PC-9 (cell line): ENCODE results near the gene LMAN1. TPM values are rescaled to one million over a fixed set of nuclear protein-coding genes. Genes with fewer than 3 reads are reported as not detected.

Experiments used
- BruUV-seq: library from RNA; stranded (reverse); fragments of 400-500 nt; replicated peaks from 2 replicates; lab custom pipeline; 2021; lab: Mats Ljungman, UMichigan
- CTCF ChIA-PET: fragments of 300-600 bp; sonication (Branson Sonifier 250); formaldehyde crosslinking; loops from one replicate; lab custom pipeline; 2022; ENCODE audit warnings: antibody characterized with exemption; lab: Charles Lee
- POLR2A ChIA-PET: fragments of 300-600 bp; sonication (Branson Sonifier 250); formaldehyde crosslinking; loops from one replicate; lab custom pipeline; 2022; ENCODE audit warnings: antibody characterized with exemption; ENCODE audit not compliant: unreplicated experiment; lab: Charles Lee
- DNase-seq, 2 experiments: peaks; one replicate each; pipeline versions ENCODE4 v3.0.0 to v3.0.0-alpha.2; 2015 to 2022; ENCODE audit warnings: mixed read lengths in 1 of 2
- H2AFZ ChIP-seq: fragments of 200-600 bp; sonication (generic); 2 replicates; pipeline ENCODE4 v1.8.1; 2017; ENCODE audit warnings: antibody characterized with exemption
- H3F3A ChIP-seq: fragments of 200-600 bp; sonication (generic); 2 replicates; pipeline ENCODE4 v1.8.1; 2017; ENCODE audit warnings: antibody characterized with exemption, mild to moderate bottlenecking, low read depth; ENCODE audit not compliant: insufficient read depth
- H3K27ac ChIP-seq: fragments of 200-600 bp; sonication (generic); 2 replicates; pipeline ENCODE4 v1.6.1; 2016; ENCODE audit warnings: mixed run types
- H3K27me3 ChIP-seq: fragments of 200-600 bp; sonication (generic); 2 replicates; pipeline ENCODE4 v1.6.1; 2016; ENCODE audit warnings: low read depth, mixed run types; ENCODE audit not compliant: insufficient read depth
- H3K36me3 ChIP-seq: fragments of 200-600 bp; sonication (generic); 2 replicates; pipeline ENCODE4 v1.6.1; 2016; ENCODE audit warnings: low read depth, mixed run types
- H3K4me1 ChIP-seq: fragments of 200-600 bp; sonication (generic); replicated peaks from 2 replicates; pipeline ENCODE4 v1.6.1; 2016; ENCODE audit warnings: mixed run types; ENCODE audit not compliant: insufficient read depth
- H3K4me2 ChIP-seq: fragments of 200-600 bp; sonication (generic); 2 replicates; pipeline ENCODE4 v1.6.1; 2017; ENCODE audit warnings: mixed run types
- H3K4me3 ChIP-seq: fragments of 200-600 bp; sonication (generic); 2 replicates; pipeline ENCODE4 v1.6.1; 2016; ENCODE audit warnings: mixed run types
- H3K79me2 ChIP-seq: fragments of 200-600 bp; sonication (generic); 2 replicates; pipeline ENCODE4 v1.6.1; 2017; ENCODE audit warnings: low read depth, mixed run types
- H3K9me2 ChIP-seq: fragments of 200-600 bp; sonication (generic); 2 replicates; pipeline ENCODE4 v1.8.1; 2017; ENCODE audit warnings: mild to moderate bottlenecking; ENCODE audit not compliant: insufficient read depth
- H3K9me3 ChIP-seq: fragments of 200-600 bp; sonication (generic); 2 replicates; pipeline ENCODE4 v1.8.1; 2016; ENCODE audit warnings: low read depth; ENCODE audit not compliant: insufficient read depth
- H4K20me1 ChIP-seq: fragments of 200-600 bp; sonication (generic); 2 replicates; pipeline ENCODE4 v1.8.1; 2017; ENCODE audit not compliant: insufficient read depth
- CTCF ChIP-seq: fragments of 200-600 bp; sonication (generic); conservative IDR thresholded peaks from 2 replicates; pipeline ENCODE4 v1.6.1; 2017; ENCODE audit warnings: mixed run types, antibody characterized with exemption, mild to moderate bottlenecking, moderate library complexity
- EZH2 ChIP-seq: fragments of 200-600 bp; sonication (generic); IDR thresholded peaks from 2 replicates; pipeline ENCODE4 v1.8.0; 2017; ENCODE audit warnings: antibody characterized with exemption, low read depth
- intact Hi-C: fragments of 100-400 bp; cut with micrococcal nuclease; formaldehyde crosslinking; loops from one replicate; pipeline ENCODE4 v1.10.0; 2022; ENCODE audit not compliant: unreplicated experiment
- total RNA-seq: library from RNA; stranded (reverse); gene quantifications from 2 replicates; pipeline ENCODE4 v1.2.3, GENCODE V29; 2021

LMAN1 gene
- total RNA-seq, 1 experiment from 2014 or later = 77.3 TPM

DNA sequence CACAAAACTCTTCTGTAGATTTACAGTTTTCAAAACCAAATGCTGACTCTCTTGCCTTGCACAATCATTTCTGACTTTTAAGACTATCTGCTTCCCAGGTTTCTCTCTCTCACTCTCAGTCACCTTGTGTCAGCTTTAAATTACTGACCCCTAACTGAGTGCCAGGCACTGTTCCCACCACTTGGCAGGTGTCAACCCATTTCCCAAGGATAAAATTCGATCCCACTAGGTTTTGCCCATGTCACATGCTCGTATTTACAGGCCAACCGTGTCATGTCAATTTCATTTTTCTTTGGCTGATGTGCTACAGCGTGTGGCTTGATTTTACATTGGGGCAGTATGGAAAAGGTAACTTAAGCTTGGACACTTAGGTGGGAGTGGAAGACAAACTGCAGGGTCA lies 26.1 kb upstream of the LMAN1 start:
- Histone ChIP-seq H3F3A (no peaks in the 10 kb centered on the region), H3K9me2 (no peaks in the 10 kb centered on the region), H2AFZ (no peak overlapping the region), H3K36me3 (no peaks in the 10 kb centered on the region), H3K4me3 (no peak overlapping the region), H4K20me1 (no peaks in the 10 kb centered on the region), H3K27me3 (no peaks in the 10 kb centered on the region), H3K4me2 (no peak overlapping the region), H3K27ac (no peak overlapping the region), H3K79me2 (no peaks in the 10 kb centered on the region), H3K4me1 (0 out of 2 replicates have a peak, but pooled peaks cover 6% of the 10 kb centered on the region), H3K9me3 (no peaks in the 10 kb centered on the region)
- no TSS peak for BruUV-seq
- TF ChIP-seq CTCF (no peak), EZH2 (no peak)
- POLR2A ChIA-PET = no interaction called here
- CTCF ChIA-PET = no interaction called here
- DNase-seq = no peak
- intact Hi-C loops = no loop called here

- POLR2A ChIA-PET = no interaction called here
- Histone ChIP-seq H3K27ac (no peak overlapping the region), H3K9me3 (no peaks in the 10 kb centered on the region), H3K36me3 (no peaks in the 10 kb centered on the region), H3K4me1 (0 out of 2 replicates have a peak, but pooled peaks cover 6% of the 10 kb centered on the region), H2AFZ (no peak overlapping the region), H3K79me2 (no peaks in the 10 kb centered on the region), H3F3A (no peaks in the 10 kb centered on the region), H3K4me3 (no peak overlapping the region), H3K9me2 (no peaks in the 10 kb centered on the region), H3K27me3 (no peaks in the 10 kb centered on the region), H4K20me1 (no peaks in the 10 kb centered on the region), H3K4me2 (no peak overlapping the region)
- intact Hi-C loops = loop anchor here (5.0 kb wide), 1 partner anchor 82 kb away; no protein-coding TSS in a partner anchor
- CTCF ChIA-PET = interaction anchor here (0.7 kb wide), 1 partner anchor 927 kb away, joined by 4 read pairs; no protein-coding TSS in a partner anchor
- TF ChIP-seq CTCF (no peak), EZH2 (no peak)
- no peak for DNase-seq
- BruUV-seq = no TSS peak
Observed at GRCh38 chr18:59383851-59384250, 24.8 kb upstream of the LMAN1 start.

DNA sequence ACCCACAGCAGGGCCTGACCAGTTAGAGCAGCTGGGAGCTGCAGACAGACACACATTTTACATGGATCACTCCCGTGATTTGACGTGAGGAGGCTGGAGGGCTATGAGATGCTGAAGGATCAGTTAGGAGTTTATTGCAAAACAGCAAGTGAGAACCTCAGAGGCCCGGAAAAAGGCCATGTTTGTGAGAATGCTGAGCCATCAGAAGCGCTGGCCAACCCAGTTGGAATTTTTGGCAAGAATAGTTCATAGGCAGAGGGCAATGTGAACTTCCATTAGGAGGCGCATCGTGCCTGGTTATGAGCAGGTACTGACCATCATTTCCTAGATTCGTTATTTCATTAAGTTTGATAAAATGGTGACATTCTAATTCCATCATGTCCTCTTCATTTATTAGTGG lies 23.3 kb upstream of the LMAN1 start:
- CTCF ChIA-PET = no interaction called here
- no peaks in the 10 kb centered on the region for H3K36me3 ChIP-seq
- no peaks in the 10 kb centered on the region for H3F3A ChIP-seq
- no peak overlapping the region for H3K4me3 ChIP-seq
- no peaks in the 10 kb centered on the region for H3K9me3 ChIP-seq
- no peak for TF ChIP-seq EZH2
- no peak for TF ChIP-seq CTCF
- POLR2A ChIA-PET = no interaction called here
- no peaks in the 10 kb centered on the region for H3K9me2 ChIP-seq
- no peak overlapping the region for H3K4me2 ChIP-seq
- H2AFZ ChIP-seq = no peak overlapping the region
- H3K27me3 ChIP-seq = no peaks in the 10 kb centered on the region
- intact Hi-C loops = loop anchor here (5.0 kb wide), 1 partner anchor 80 kb away; no protein-coding TSS in a partner anchor
- no peaks in the 10 kb centered on the region for H3K79me2 ChIP-seq
- BruUV-seq = no TSS peak
- H3K27ac ChIP-seq = no peak overlapping the region
- 0 out of 2 replicates have a peak, but pooled peaks cover 6% of the 10 kb centered on the region for H3K4me1 ChIP-seq
- no peak for DNase-seq
- H4K20me1 ChIP-seq = no peaks in the 10 kb centered on the region
